Measurements from ENCODE around the gene SLFN12L.

Gene SLFN12L

GRCh38 chr17:35428229-35428628 lies 109.2 kb downstream of the SLFN12L start:
- DNase-seq (ENCODE audit: extremely low read depth, low read depth): no peak
- TF ChIP-seq CTCF (IDR thresholded peaks at IDR 0.05; ENCODE audit: low read depth, low read length): no peak

DNA sequence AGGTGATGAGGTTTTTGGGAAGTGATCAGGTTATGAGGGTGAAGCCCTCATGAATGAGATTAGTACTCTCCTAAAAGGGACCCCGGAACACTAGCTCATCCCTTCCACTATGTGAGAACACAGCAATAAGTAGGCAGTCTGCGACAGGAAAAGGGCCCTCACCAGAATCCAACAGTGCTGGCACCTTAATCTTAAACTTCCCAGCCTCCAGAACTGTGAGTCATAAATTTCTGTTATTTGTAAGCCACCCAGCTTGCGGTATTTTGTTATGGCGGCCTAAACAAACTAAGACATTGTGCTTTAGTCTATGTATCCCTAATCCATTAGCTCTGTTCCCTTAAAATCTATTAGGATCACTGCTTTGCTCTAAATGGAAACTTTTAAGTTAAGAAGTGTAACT lies 113.7 kb downstream of the SLFN12L start:
- no peak for DNase-seq (ENCODE audit: extremely low read depth, low read depth)
- TF ChIP-seq CTCF (IDR thresholded peaks at IDR 0.05; ENCODE audit: low read depth, low read length): no peak

All from AG09319 (cell line).